NK-92 (cell line): Measurements from ENCODE around the gene CATSPER1.
"Not testable (repeated sequence)": the region's sequence is repeated elsewhere in the genome, so short reads cannot be mapped to it uniquely, and the experiment has no call there.

Experiments
- DNase-seq: peaks from one replicate; lab custom pipeline; 2025; ENCODE audit not compliant: unreplicated experiment; lab: John Stamatoyannopoulos, UW

The CATSPER1 gene

GRCh38 chr11:66051766-66052663 is 25.7 kb upstream of the CATSPER1 start, which contains the start of gene SF3B2:
Gene SF3B2 (plus strand): TSS chr11:66052364. CDS start chr11:66052385, 21 bp downstream.
- DNase-seq: peak; percentile 64

- DNase-seq: no peak
Observed at GRCh38 chr11:66051371-66051765, 25.1 kb upstream of the CATSPER1 start.

- no peak for DNase-seq
Observed at GRCh38 chr11:66050581-66051231, 24.4 kb upstream of the CATSPER1 start.

GRCh38 chr11:66048547-66049323 is 22.5 kb upstream of the CATSPER1 start, which contains the start of gene GAL3ST3:
Gene GAL3ST3 (minus strand): TSS chr11:66049161. CDS start chr11:66045415, 3,746 bp downstream.
- DNase-seq: no peak

- no peak for DNase-seq
Observed at GRCh38 chr11:66047541-66048365, 21.5 kb upstream of the CATSPER1 start.

- no peak for DNase-seq
Observed at GRCh38 chr11:66046901-66047300, 20.6 kb upstream of the CATSPER1 start.

GRCh38 chr11:66045177-66045639 is 18.9 kb upstream of the CATSPER1 start:
- no peak for DNase-seq

- no peak for DNase-seq
Observed at GRCh38 chr11:66044757-66045156, 18.5 kb upstream of the CATSPER1 start.

- no peak for DNase-seq
Observed at GRCh38 chr11:66042996-66043906, 17.0 kb upstream of the CATSPER1 start.

GRCh38 chr11:66042227-66042995 is 16.1 kb upstream of the CATSPER1 start:
- DNase-seq: no peak

GRCh38 chr11:66039765-66040164 is 13.5 kb upstream of the CATSPER1 start:
- no peak for DNase-seq

- no peak for DNase-seq
Observed at GRCh38 chr11:66037327-66037726, 11.0 kb upstream of the CATSPER1 start.

GRCh38 chr11:66036334-66036710 is 10.0 kb upstream of the CATSPER1 start:
- no peak for DNase-seq

GRCh38 chr11:66035653-66036333 is 9.5 kb upstream of the CATSPER1 start:
- no peak for DNase-seq

GRCh38 chr11:66032957-66033735 is 6.9 kb upstream of the CATSPER1 start:
- no peak for DNase-seq

GRCh38 chr11:66023186-66023440 is 3.2 kb downstream of the CATSPER1 start:
- not testable (repeated sequence) for DNase-seq

- DNase-seq: no peak
Observed at GRCh38 chr11:66022401-66023185, 3.7 kb downstream of the CATSPER1 start.
